WTC11 (cell line): ENCODE data around the gene VSTM2B. TPM values are rescaled to one million over a fixed set of nuclear protein-coding genes. Genes with fewer than 3 reads are reported as not detected.

Source experiments
- ATAC-seq: fragments of 200-7000 bp; cut with Tn5 transposase; 2 replicates; pipeline ENCODE4 v1.10.0; 2021; ENCODE audit warnings: mild to moderate bottlenecking, moderate library complexity
- CTCF ChIA-PET: fragments of 300-600 bp; sonication (Branson Sonifier 250); formaldehyde crosslinking; loops from one replicate; lab custom pipeline; 2021; ENCODE audit warnings: antibody characterized with exemption; lab: Charles Lee
- POLR2A ChIA-PET: fragments of 350-600 bp; sonication (Branson Sonifier 250); formaldehyde crosslinking; loops from one replicate; lab custom pipeline; 2021; ENCODE audit warnings: antibody characterized with exemption; lab: Charles Lee
- DNase-seq: peaks from one replicate; pipeline ENCODE4 v3.0.0; 2021; ENCODE audit warnings: low spot score
- H3K27ac Mint-ChIP-seq: 2 replicates; pipeline ENCODE4 v1.8.0; 2021; ENCODE audit warnings: mixed read lengths
- H3K27me3 Mint-ChIP-seq: 2 replicates; pipeline ENCODE4 v1.8.0; 2021; ENCODE audit warnings: low read depth, mild to moderate bottlenecking, moderate library complexity, mixed read lengths
- H3K36me3 Mint-ChIP-seq: 2 replicates; pipeline ENCODE4 v1.8.0; 2021; ENCODE audit warnings: mixed read lengths
- H3K4me1 Mint-ChIP-seq: 2 replicates; pipeline ENCODE4 v1.8.0; 2022; ENCODE audit warnings: mixed read lengths
- H3K4me3 Mint-ChIP-seq: 2 replicates; pipeline ENCODE4 v1.8.0; 2021; ENCODE audit warnings: mild to moderate bottlenecking, moderate library complexity, mixed read lengths
- H3K9me3 Mint-ChIP-seq: 2 replicates; pipeline ENCODE4 v1.8.0; 2021; ENCODE audit warnings: mixed read lengths
- GTF2I ChIP-seq: fragments of 250-450 bp; sonication (Bioruptor Pico); conservative IDR thresholded peaks from 2 replicates; pipeline ENCODE4 v1.4.0; 2021; ENCODE audit warnings: mild to moderate bottlenecking
- IRF2 ChIP-seq: sonication (generic); formaldehyde crosslinking; IDR thresholded peaks from 2 replicates; pipeline ENCODE4 v1.8.0; 2022; ENCODE audit warnings: low read depth, missing genetic modification reagents, borderline replicate concordance
- NFATC4 ChIP-seq: fragments of 250-450 bp; sonication (Bioruptor Pico); IDR thresholded peaks from 2 replicates; pipeline ENCODE4 v1.9.0; 2021; ENCODE audit warnings: mild to moderate bottlenecking
- PREB ChIP-seq: sonication (generic); formaldehyde crosslinking; IDR thresholded peaks from 2 replicates; pipeline ENCODE4 v1.8.1; 2022; ENCODE audit warnings: mild to moderate bottlenecking, missing genetic modification reagents, moderate library complexity, borderline replicate concordance
- TCF7 ChIP-seq: sonication (generic); formaldehyde crosslinking; IDR thresholded peaks from 2 replicates; pipeline ENCODE4 v1.8.0; 2022; ENCODE audit warnings: mild to moderate bottlenecking, low read depth, missing genetic modification reagents, moderate library complexity
- TEAD1 ChIP-seq: sonication (generic); formaldehyde crosslinking; IDR thresholded peaks from 2 replicates; pipeline ENCODE4 v1.8.0; 2022; ENCODE audit warnings: mild to moderate bottlenecking, missing genetic modification reagents
- TP53 ChIP-seq: sonication (generic); formaldehyde crosslinking; IDR thresholded peaks from 2 replicates; pipeline ENCODE4 v1.8.1; 2023; ENCODE audit warnings: mild to moderate bottlenecking, missing genetic modification reagents
- ZNF138 ChIP-seq: sonication (generic); formaldehyde crosslinking; conservative IDR thresholded peaks from 2 replicates; pipeline ENCODE4 v1.8.1; 2022; ENCODE audit warnings: mild to moderate bottlenecking, moderate library complexity, missing genetic modification reagents
- ZNF219 ChIP-seq: sonication (generic); formaldehyde crosslinking; IDR thresholded peaks from 2 replicates; pipeline ENCODE4 v1.8.0; 2023; ENCODE audit warnings: missing genetic modification reagents, mild to moderate bottlenecking, borderline replicate concordance
- total RNA-seq: library from RNA; stranded (reverse); gene quantifications from 3 replicates; pipeline ENCODE4 v1.2.3, GENCODE V29; 2021
- TF ChIP-seq, protein P1 (sequence below): fragments of 250-450 bp; sonication (Bioruptor Pico); IDR thresholded peaks from 2 replicates; pipeline ENCODE4 v1.9.0; 2021; ENCODE audit warnings: mild to moderate bottlenecking, borderline replicate concordance
- TF ChIP-seq, protein P2 (sequence below): sonication (generic); formaldehyde crosslinking; IDR thresholded peaks from 2 replicates; pipeline ENCODE4 v1.8.1; 2022; ENCODE audit warnings: mild to moderate bottlenecking, moderate library complexity, missing genetic modification reagents

The VSTM2B gene
- total RNA-seq, 1 experiment from 2014 or later, result 3.2 TPM

DNA sequence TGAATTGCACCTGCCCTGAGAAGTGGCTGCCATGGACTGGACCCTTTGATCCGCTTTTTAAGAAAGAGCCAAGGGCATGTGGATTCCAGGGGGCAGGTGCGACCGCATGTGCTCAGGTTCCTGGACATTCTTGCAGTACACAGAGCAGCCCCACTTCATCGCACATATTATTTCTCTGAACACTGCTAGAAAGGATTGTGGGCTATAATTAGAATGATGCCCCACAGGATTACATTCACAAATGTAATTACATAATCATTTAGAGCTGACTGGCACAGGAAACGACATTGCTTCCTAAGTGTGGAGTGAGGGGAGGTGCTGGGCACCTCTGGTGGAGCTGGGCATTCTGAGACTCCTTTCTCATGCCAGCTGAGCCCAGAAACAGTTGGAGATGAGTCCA lies 37.5 kb upstream of the VSTM2B start:
- TF ChIP-seq ZNF138 (CRISPR knock-in tag), result no peak
- TF ChIP-seq, protein P1, sequence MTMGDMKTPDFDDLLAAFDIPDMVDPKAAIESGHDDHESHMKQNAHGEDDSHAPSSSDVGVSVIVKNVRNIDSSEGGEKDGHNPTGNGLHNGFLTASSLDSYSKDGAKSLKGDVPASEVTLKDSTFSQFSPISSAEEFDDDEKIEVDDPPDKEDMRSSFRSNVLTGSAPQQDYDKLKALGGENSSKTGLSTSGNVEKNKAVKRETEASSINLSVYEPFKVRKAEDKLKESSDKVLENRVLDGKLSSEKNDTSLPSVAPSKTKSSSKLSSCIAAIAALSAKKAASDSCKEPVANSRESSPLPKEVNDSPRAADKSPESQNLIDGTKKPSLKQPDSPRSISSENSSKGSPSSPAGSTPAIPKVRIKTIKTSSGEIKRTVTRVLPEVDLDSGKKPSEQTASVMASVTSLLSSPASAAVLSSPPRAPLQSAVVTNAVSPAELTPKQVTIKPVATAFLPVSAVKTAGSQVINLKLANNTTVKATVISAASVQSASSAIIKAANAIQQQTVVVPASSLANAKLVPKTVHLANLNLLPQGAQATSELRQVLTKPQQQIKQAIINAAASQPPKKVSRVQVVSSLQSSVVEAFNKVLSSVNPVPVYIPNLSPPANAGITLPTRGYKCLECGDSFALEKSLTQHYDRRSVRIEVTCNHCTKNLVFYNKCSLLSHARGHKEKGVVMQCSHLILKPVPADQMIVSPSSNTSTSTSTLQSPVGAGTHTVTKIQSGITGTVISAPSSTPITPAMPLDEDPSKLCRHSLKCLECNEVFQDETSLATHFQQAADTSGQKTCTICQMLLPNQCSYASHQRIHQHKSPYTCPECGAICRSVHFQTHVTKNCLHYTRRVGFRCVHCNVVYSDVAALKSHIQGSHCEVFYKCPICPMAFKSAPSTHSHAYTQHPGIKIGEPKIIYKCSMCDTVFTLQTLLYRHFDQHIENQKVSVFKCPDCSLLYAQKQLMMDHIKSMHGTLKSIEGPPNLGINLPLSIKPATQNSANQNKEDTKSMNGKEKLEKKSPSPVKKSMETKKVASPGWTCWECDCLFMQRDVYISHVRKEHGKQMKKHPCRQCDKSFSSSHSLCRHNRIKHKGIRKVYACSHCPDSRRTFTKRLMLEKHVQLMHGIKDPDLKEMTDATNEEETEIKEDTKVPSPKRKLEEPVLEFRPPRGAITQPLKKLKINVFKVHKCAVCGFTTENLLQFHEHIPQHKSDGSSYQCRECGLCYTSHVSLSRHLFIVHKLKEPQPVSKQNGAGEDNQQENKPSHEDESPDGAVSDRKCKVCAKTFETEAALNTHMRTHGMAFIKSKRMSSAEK (CRISPR knock-in tag), result no peak
- TF ChIP-seq, all 79 proteins: peak for 0
- Mint-ChIP-seq H3K36me3 (no peaks in the 10 kb centered on the region), H3K4me1 (peaks cover 25% of the 10 kb centered on the region), H3K9me3 (no peaks in the 10 kb centered on the region), H3K27me3 (peaks cover 8% of the 10 kb centered on the region), H3K4me3 (no peak overlapping the region), H3K27ac (no peak overlapping the region)
- no peak for ATAC-seq
- ChIA-PET POLR2A (interaction anchor here (1.2 kb wide), 1 partner anchor 12 kb away, joined by 5 read pairs; no protein-coding TSS in a partner anchor), CTCF (interaction anchor here (0.7 to 0.9 kb wide), 2 partner anchors 9 to 20 kb away, joined by 3 read pairs; no protein-coding TSS in a partner anchor)
- DNase-seq, result no peak

DNA sequence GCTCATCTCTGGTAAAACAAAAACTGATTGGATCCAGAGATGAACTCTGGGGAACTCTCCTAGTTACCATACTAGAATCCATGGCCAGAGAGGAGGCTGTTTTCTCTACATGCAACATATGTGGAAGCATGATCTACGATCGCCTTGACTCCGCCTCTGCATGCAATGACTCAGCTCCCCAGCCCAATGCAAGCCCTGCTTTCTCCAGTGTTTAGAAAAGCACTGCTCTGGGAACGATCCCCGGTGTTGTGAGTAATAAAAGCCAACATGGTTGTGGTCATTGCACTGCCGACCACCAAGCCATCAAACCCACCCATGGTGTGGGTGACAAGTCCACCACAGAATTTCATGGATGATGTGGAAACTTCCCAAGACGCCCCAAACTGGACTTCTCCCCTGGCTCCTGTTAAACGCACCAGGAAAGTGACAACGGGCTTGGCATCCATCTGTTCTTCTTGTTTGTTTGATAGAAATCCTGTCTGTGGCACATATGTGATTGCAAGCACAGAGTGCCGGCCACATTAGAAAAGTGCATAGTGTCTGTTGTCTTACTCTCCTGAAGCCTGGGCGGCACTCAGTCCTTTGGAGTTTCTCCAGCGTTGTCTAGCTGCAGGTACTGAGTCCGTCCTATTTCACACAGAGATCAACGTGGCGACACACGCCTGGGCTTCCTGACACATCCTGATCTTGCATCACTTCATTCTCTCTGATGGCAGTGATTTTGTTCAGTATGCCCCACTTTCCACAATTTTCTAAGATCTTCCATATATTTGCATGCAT lies 36.4 kb upstream of the VSTM2B start:
- CTCF ChIA-PET, result interaction anchor here (0.6 to 1.6 kb wide), 10 partner anchors 9 to 226 kb away, joined by 3 to 10 read pairs (median 3); no protein-coding TSS in a partner anchor
- Mint-ChIP-seq H3K36me3 (no peaks in the 10 kb centered on the region), H3K9me3 (no peaks in the 10 kb centered on the region), H3K4me1 (peaks cover 25% of the 10 kb centered on the region), H3K27ac (no peak overlapping the region), H3K4me3 (no peak overlapping the region), H3K27me3 (peaks cover 8% of the 10 kb centered on the region)
- DNase-seq (no peak), ATAC-seq (no peak)
- POLR2A ChIA-PET, result interaction anchor here (1.2 kb wide), 1 partner anchor 14 kb away, joined by 5 read pairs; no protein-coding TSS in a partner anchor
- no peak for TF ChIP-seq TCF7 (CRISPR knock-in tag)
- no peak for TF ChIP-seq TP53 (CRISPR knock-in tag)
- TF ChIP-seq GTF2I, result no peak
- no peak for TF ChIP-seq ZNF219 (CRISPR knock-in tag)
- no peak for TF ChIP-seq TEAD1 (CRISPR knock-in tag)
- no peak for TF ChIP-seq NFATC4 (CRISPR knock-in tag)
- TF ChIP-seq PREB (CRISPR knock-in tag), result no peak
- TF ChIP-seq, protein P2, sequence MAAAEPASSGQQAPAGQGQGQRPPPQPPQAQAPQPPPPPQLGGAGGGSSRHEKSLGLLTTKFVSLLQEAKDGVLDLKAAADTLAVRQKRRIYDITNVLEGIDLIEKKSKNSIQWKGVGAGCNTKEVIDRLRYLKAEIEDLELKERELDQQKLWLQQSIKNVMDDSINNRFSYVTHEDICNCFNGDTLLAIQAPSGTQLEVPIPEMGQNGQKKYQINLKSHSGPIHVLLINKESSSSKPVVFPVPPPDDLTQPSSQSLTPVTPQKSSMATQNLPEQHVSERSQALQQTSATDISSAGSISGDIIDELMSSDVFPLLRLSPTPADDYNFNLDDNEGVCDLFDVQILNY (CRISPR knock-in tag), result no peak
- no peak for TF ChIP-seq IRF2 (CRISPR knock-in tag)
- TF ChIP-seq, protein P1 (CRISPR knock-in tag), result no peak
